HG03457 (cell line): ENCODE data around the gene OR4C11.

Experiments used
- ATAC-seq: cut with Tn5 transposase; IDR thresholded peaks from one replicate; pipeline ENCODE4 v1.9.1; 2021; ENCODE audit warnings: moderate number of reproducible peaks; ENCODE audit not compliant: unreplicated experiment

Gene OR4C11

GRCh38 chr11:55607545-55607944 is at the start of gene OR4C11:
TSS of gene OR4C11 (minus strand) at chr11:55607645. CDS start at chr11:55604373, 3,272 bp downstream.
- no peak for ATAC-seq

- ATAC-seq = no peak
These were observed 47.7 kb upstream of the OR4C11 start for GRCh38 chr11:55655096-55655495.

DNA sequence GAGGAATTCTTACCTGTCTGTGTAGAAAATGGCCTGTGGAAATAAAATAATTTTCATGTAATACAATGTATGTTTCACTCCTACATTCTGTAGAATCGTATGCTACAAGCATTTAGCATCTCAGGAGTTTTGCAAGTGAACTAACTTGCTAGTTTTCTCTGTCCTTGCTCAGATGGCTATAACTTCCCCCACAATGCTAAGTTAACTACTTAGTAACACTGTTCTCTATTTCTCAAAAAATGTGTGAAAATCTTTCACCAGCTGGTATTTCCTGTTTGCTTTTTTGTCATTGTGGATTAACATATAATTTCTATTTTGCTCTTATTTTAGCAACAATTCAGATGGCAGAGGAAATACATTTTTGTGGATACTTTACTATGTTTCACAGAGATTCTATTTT is 45.1 kb upstream of the OR4C11 start:
- ATAC-seq = no peak

DNA sequence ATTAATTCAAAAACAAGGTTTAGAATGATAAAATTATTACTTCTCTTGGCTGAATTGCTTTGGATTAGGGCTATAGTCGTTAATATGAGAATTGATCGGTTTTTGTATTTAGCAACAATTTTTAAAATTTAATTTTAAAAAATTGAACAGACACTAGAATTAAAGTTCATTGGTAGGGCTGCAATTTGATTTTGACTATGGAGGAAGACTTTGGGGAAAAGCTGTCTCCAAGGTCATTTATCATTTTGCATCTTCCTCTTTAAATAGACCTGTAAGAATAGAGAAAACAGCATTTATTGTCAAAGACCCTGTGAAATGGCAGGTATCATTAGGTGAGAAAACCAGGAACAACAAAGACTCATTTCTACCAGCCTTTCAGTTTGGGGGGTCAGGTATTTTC is 40.6 kb upstream of the OR4C11 start, which contains the start of gene OR4S2:
TSS of gene OR4S2 (plus strand) at position 301 of the 400 bp plus-strand sequence. CDS start 2,577 bp downstream, outside the sequence.
- ATAC-seq = no peak

GRCh38 chr11:55634813-55635212 is 27.4 kb upstream of the OR4C11 start, which contains the start of gene OR4P4:
TSS of gene OR4P4 (plus strand) at chr11:55635113.
- ATAC-seq = no peak

DNA sequence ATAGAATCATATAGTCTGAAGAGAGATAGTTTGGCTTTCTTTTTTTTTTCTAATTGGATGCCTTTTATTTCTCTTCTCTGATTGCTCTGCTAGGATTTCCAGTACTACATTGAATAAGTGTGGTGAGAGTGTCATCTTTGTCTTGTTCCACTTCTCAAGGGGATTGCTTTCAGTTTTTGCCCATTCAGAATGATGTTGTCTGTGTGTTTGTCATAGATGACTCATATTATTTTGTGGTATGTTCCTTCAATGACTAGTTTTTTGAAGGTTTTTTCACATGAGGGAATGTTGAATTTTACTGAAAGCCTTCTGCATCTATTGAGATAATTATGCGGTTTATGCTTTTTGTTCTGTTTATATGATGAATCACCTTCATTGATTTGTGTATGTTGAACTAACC is 17.1 kb upstream of the OR4C11 start:
- ATAC-seq = no peak

DNA sequence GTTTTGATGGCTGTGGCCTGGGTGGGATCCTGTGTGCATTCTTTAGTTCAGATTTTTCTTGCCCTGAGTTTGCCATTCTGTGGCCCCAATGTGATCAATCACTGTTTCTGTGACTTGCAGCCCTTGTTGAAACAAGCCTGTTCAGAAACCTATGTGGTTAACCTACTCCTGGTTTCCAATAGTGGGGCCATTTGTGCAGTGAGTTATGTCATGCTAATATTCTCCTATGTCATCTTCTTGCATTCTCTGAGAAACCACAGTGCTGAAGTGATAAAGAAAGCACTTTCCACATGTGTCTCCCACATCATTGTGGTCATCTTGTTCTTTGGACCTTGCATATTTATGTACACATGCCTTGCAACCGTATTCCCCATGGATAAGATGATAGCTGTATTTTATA is 34.9 kb downstream of the OR4C11 start:
- no peak for ATAC-seq

DNA sequence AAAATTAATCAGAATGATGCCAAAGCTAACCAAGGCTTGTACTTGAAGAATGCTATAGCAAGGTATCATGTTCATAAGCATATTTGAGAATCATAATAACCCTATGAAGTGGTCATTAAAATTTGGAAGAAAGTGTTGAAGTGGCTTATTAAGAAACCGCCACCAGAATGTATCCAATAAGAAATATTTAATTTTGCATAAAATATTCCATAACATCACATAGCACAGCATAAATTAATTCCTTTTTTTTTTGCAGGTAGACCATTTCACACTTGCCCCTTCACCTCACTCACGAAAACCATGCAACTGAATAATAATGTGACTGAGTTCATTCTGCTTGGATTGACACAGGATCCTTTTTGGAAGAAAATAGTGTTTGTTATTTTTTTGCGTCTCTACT is 35.6 kb downstream of the OR4C11 start, which contains the start of gene OR4C16:
TSS of gene OR4C16 (plus strand) at position 301 of the 400 bp plus-strand sequence. CDS start at position 301, 0 bp downstream.
- ATAC-seq = no peak

DNA sequence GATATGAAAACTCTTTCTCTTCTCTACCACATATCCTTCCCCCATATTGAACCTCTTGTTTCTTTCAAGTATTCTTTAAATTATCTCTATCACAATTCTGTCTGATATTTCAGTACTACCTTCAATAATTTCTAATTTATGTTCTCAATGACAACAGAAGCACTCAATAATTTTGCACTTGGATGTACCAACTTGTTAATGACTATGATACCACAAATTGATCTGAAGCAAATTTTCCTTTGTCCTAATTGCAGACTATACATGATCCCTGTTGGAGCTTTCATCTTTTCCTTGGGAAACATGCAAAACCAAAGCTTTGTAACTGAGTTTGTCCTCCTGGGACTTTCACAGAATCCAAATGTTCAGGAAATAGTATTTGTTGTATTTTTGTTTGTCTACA is 53.3 kb downstream of the OR4C11 start, which contains the start of gene OR4C15:
TSS of gene OR4C15 (plus strand) at position 301 of the 400 bp plus-strand sequence. CDS start at position 301, 0 bp downstream.
- no peak for ATAC-seq
